GM18508 (cell line): Measurements from ENCODE around the gene ACOT7.

ENCODE experiments used
- ATAC-seq: cut with Tn5 transposase; IDR thresholded peaks from one replicate; pipeline ENCODE4 v1.9.1; 2021; ENCODE audit warnings: moderate number of reproducible peaks; ENCODE audit not compliant: insufficient read depth, unreplicated experiment

Gene ACOT7

GRCh38 chr1:6424619-6425593, 31.3 kb upstream of the ACOT7 start, which contains the start of gene ESPN:
ESPN (plus strand) TSS chr1:6424776; CDS start chr1:6424956, 180 bp downstream.
- no peak for ATAC-seq

- no peak for ATAC-seq
These were observed 30.5 kb upstream of the ACOT7 start for GRCh38 chr1:6424000-6424565.

GRCh38 chr1:6423321-6423999, 29.9 kb upstream of the ACOT7 start:
- ATAC-seq = no peak

- no peak for ATAC-seq
These were observed 27.7 kb upstream of the ACOT7 start for GRCh38 chr1:6421266-6421665.

- no peak for ATAC-seq
These were observed 27.0 kb upstream of the ACOT7 start for GRCh38 chr1:6420454-6421042.

GRCh38 chr1:6419804-6420453, 26.4 kb upstream of the ACOT7 start, which contains the start of gene HES2:
HES2 (minus strand) TSS chr1:6419919; CDS start chr1:6419820, 99 bp downstream.
- no peak for ATAC-seq

- ATAC-seq = no peak
These were observed 25.8 kb upstream of the ACOT7 start for GRCh38 chr1:6419397-6419803.

GRCh38 chr1:6418668-6419396, 25.3 kb upstream of the ACOT7 start:
- ATAC-seq = no peak

- ATAC-seq = no peak
These were observed 24.5 kb upstream of the ACOT7 start for GRCh38 chr1:6417961-6418667.

GRCh38 chr1:6416906-6417305, 23.3 kb upstream of the ACOT7 start:
- no peak for ATAC-seq

- no peak for ATAC-seq
These were observed 22.7 kb upstream of the ACOT7 start for GRCh38 chr1:6416295-6416656.

- no peak for ATAC-seq
These were observed 21.5 kb upstream of the ACOT7 start for GRCh38 chr1:6414881-6415626.

- no peak for ATAC-seq
These were observed 20.9 kb upstream of the ACOT7 start for GRCh38 chr1:6414443-6414844.

- no peak for ATAC-seq
These were observed 19.3 kb upstream of the ACOT7 start for GRCh38 chr1:6412896-6413295.

- ATAC-seq = no peak
These were observed 16.8 kb upstream of the ACOT7 start for GRCh38 chr1:6410248-6410893.

- ATAC-seq = no peak
These were observed 16.2 kb upstream of the ACOT7 start for GRCh38 chr1:6409733-6410132.

GRCh38 chr1:6409053-6409452, 15.5 kb upstream of the ACOT7 start:
- ATAC-seq = no peak

- ATAC-seq = no peak
These were observed 14.5 kb upstream of the ACOT7 start for GRCh38 chr1:6408023-6408422.
